Smooth muscle cell of the brain vasculature (primary cell): Measurements from ENCODE around the gene ZSCAN9.

ENCODE experiments used
- DNase-seq: peaks from one replicate; pipeline ENCODE4 v3.0.0-alpha.2; 2012; ENCODE audit warnings: low read depth, low spot score

The ZSCAN9 gene

GRCh38 chr6:28220257-28221133 lies 4.6 kb upstream of the ZSCAN9 start:
- no peak for DNase-seq

- DNase-seq, result no peak
Observed at GRCh38 chr6:28224131-28225055, 682 bp upstream of the ZSCAN9 start.

GRCh38 chr6:28226460-28226859 lies 1.4 kb downstream of the ZSCAN9 start:
- no peak for DNase-seq

DNA sequence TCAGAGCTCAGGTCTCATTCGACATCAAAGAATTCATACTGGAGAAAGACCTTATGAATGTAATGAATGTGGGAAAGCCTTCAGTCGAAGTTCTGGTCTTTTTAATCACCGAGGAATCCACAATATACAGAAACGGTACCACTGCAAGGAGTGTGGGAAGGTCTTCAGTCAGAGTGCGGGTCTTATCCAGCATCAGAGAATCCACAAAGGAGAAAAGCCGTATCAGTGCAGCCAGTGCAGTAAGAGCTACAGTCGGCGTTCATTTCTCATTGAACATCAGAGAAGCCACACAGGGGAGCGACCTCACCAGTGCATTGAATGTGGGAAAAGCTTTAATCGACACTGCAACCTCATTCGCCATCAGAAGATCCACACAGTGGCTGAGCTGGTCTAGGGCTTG lies 7.7 kb downstream of the ZSCAN9 start:
- no peak for DNase-seq

DNA sequence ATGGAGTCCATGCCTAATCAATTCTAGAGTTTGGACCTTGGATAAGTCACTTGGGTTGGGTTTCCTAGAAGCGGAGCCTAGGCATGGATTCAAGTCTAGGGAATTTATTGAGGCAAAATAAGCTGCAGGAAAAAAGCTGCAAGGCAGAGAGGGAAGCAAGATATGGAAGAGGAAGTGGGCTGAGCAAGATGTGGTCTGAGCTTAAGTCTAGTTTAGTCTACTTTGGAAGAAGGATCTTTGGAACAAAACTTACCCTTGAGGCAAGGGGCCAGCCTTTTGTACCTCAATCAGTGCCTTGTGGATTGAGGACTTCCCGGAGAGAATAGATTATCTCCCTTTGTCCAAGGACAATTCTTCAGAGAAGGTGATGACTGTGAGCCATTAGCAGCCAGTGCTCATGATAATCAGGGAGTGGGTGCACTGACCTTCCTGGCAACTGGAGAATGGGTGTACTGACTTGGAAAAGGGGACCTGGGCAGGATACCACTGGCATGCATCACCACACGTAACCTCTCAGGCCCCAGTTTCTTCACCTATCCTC lies 10.9 kb downstream of the ZSCAN9 start:
- DNase-seq, result no peak

DNA sequence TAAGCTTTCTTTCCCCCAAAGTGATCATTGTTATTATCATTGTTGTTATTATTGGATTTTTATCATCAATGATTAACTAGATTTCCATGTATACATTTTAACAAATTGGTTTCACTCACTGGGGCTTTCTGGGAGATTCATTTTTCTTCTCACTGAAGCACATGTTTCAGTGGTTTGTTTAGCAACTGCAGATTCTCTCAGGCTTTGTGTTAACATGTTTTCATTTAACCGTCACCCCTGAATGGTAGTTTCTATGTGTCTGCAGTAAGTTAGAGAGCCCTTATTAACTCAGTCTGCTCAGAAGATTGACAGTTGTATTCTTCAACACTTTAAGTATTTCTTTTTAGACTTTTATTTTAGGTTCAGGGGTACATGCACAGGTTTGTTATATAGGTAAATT lies 14.6 kb downstream of the ZSCAN9 start:
- DNase-seq, result no peak

- no peak for DNase-seq
Observed at GRCh38 chr6:28240471-28240870, 15.4 kb downstream of the ZSCAN9 start.

GRCh38 chr6:28243946-28244345 lies 18.9 kb downstream of the ZSCAN9 start:
- DNase-seq, result no peak

DNA sequence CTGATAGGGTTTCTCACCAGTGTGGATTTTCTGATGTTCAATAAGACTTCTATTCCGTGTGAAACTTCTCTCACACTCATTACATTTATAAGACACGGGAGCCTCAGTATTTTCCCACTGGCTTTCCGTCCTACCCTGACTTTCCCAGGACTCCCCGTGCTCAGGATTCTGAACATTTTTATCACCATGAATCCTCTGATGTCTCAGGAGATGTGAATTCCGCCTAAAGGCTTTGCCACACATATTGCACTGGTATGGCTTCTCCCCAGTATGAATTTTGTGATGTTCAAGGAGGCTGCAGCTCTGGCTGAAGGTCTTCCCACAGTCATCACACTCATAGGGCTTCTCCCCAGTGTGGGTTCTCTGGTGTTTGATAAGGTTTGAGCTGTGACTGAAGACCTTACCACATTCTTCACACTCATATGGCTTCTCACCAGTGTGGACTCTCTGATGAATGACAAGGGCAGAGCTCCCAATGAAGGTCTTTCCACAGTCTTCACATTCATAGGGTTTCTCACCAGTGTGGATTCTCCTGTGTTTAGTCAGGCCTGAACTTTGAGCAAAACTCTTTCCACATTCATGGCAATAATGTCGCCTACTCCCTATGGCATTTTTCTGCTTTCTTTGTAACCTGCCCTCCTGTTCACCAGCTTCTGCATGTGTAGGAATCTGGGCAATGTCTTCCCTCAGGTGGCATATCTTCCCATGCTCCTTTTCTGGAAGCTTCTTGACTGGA lies 20.3 kb downstream of the ZSCAN9 start:
- no peak for DNase-seq

- no peak for DNase-seq
Observed at GRCh38 chr6:28248916-28249315, 23.8 kb downstream of the ZSCAN9 start.

DNA sequence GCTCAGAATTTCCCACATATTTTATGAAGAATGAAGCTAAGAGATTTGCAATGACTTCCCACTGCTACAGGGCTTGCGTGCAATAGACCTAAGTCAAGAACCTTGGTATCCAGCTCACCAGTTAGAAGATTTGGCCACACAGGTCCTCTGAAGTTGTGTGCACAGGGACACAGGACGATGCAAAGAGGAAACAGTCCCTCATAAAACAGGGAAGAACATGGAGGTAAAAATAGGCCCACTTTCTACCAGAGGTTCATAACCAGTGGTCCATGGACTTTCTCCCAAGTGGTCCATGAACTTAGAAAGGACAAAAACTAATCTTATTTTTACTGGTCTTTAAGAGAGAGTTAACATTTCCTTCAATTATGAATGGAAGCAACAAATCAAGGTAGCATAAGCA lies 25.7 kb downstream of the ZSCAN9 start:
- no peak for DNase-seq

DNA sequence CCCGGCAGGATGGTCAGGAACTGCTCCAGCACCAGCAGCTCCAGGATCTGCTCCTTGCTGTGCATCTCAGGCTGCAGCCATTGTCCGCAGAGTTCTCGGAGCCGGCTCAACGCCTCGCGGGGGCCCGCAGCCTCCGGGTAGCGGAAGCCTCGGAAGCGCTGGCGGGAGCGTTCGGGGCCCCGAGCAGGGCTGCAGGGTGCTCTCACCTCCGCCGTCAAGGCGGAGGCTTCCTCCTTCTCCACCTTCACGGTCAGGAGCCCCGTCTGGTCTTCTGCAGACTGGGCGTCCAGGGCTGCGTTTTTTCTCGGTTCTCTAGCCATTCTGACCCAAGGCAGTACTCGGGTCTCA lies 26.6 kb downstream of the ZSCAN9 start:
- no peak for DNase-seq

- peak; percentile 69 for DNase-seq
Observed at GRCh38 chr6:28252009-28252975, 27.2 kb downstream of the ZSCAN9 start, which contains the start of gene ZKSCAN4. Gene ZKSCAN4, minus strand, starts transcription at chr6:28252269. Its CDS starts 289 bp downstream, at chr6:28251980.

- no peak for DNase-seq
Observed at GRCh38 chr6:28254121-28254519, 29.0 kb downstream of the ZSCAN9 start.

DNA sequence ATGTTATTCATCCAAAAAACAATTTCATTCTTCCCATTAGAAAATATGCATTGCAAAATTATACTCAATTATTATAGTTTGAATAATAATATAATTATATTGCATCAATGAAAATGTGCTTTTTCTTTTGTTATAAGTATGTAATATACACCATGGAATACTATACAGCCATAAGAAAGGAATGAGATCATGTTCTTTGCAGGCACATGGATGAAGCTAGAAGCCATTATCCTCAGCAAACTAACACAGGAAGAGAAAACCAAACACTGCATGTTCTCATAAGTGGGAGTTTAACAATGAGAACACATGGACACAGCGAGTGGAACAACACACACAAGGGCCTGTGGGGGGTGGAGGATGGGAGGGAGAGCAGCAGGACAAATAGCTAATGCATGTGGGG lies 32.0 kb downstream of the ZSCAN9 start:
- no peak for DNase-seq

DNA sequence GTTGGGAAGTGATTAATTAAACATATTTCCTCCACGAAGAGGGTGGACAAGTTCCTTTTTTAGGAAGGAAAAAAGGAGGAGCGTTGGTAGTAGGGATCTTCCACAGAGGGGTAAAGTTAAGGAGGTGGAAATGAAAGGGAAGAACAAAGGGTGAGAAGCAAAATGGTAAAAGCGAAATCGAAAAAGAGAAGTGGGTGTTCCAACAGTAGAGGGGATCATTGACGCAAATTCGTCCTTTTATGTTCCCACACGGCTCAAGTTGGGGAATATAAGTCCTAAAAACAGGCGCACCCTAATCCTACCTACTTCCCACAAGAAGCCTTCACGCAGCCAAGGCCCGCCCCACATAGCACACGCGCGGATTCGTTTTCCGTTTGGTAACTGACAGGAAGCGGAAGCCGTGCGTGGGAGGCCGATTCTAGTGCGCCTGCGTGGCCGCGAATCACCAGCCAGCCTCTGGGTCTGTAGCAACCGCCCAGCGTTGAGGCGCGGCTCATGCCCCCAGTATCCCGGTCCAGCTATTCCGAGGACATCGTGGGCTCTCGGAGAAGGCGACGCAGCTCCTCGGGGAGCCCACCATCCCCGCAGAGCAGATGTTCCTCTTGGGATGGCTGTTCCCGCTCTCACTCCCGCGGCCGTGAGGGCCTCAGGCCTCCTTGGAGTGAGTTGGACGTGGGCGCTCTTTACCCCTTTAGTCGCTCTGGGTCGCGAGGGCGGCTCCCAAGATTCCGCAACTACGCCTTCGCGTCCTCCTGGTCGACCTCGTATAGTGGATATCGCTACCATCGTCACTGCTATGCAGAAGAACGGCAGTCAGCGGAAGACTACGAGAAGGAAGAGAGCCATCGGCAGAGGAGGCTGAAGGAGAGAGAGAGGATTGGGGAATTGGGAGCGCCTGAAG lies 34.1 kb downstream of the ZSCAN9 start, which contains the start of gene NKAPL:
TSS of gene NKAPL (plus strand) at position 421 of the 901 bp plus-strand sequence. CDS start at position 496, 75 bp downstream.
- DNase-seq, result no peak

DNA sequence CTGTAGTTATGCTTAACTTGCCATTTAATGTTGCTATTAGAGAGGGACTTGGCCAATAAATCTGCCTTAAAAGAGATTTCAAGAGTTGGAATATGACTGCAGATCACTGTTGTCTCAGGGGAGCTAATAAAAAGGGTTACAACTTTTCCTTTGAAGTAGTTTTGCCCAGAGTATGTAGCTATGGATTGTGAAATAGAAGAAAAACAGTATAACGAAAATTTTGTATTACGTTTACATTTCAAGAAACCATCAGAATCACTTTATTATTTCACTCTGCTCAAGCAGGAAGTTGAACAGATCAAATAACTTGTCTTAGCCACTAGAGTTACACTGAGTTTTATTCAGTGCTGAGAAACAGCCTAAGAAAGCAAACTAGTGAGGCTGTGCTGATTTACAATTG lies 38.8 kb downstream of the ZSCAN9 start:
- DNase-seq, result no peak

DNA sequence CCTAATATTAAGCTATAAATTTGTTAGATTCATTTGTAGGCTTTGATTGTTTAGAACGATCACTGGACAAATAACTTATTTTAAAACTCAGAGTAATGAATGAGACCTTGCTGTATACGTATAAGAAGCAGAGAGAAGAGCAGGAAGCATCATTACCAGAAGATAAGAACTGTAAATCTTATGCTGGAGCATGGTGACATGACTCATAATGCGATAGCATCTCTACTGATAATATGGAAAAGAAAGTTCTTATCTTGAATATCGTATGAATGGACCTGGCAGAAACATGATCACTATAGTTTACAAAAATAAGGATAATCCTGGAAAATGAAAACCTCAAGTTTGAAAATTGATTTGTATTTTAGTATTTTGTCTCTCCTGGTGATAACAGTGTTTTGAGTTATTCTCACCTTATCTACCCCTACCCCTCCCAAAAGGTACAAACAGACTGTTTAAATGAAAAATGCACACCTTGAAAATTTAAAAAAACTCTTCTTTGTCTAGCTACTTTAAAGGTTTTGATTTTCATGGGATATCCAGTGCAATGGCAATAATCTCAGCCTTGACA lies 39.8 kb downstream of the ZSCAN9 start:
- no peak for DNase-seq

DNA sequence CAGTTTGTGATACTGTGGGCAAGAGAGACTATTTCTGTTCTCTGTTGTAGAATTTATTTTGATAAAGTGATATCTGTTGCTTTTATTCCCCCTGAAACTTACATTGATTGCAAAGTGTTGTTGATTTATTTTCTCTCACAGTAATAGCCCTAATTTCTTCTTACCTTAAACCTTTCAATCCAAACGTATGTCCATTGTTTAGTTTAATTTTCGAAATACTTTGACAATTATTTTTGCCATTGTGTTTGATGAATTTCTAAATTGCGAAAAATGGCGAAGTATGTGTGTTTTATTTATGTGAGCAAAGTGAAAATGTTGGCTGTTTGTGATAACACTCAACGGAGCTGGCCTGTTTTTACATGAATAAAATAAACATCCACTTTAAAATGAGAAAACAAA lies 41.5 kb downstream of the ZSCAN9 start:
- no peak for DNase-seq
